KOPT-K1 (cell line): ENCODE measurements around the gene ASCC3.
"Not testable (repeated sequence)": the region's sequence is repeated elsewhere in the genome, so short reads cannot be mapped to it uniquely, and the experiment has no call there.

ENCODE experiments used
- H3K27ac ChIP-seq: fragments of 200-600 bp; sonication (generic); 2 replicates; pipeline ENCODE4 v1.5.1; 2016; ENCODE audit warnings: antibody characterized with exemption, mild to moderate bottlenecking, low read depth, low read length; ENCODE audit not compliant: poor library complexity, severe bottlenecking
- H3K36me3 ChIP-seq: fragments of 200-600 bp; sonication (generic); 2 replicates; pipeline ENCODE4 v1.5.1; 2017; ENCODE audit warnings: antibody characterized with exemption, mild to moderate bottlenecking, low read length, moderate library complexity; ENCODE audit not compliant: insufficient read depth
- H3K9me3 ChIP-seq: fragments of 200-600 bp; sonication (generic); 2 replicates; pipeline ENCODE4 v1.5.1; 2017; ENCODE audit warnings: antibody characterized with exemption, low read length, mild to moderate bottlenecking; ENCODE audit not compliant: insufficient read depth, poor library complexity, severe bottlenecking

Gene ASCC3

GRCh38 chr6:100740439-100740838, 140.7 kb downstream of the ASCC3 start:
- H3K27ac ChIP-seq = no peak overlapping the region
- H3K9me3 ChIP-seq = peaks cover 58% of the 10 kb centered on the region
- peaks cover 22% of the 10 kb centered on the region for H3K36me3 ChIP-seq

GRCh38 chr6:100737720-100738119, 143.4 kb downstream of the ASCC3 start:
- H3K27ac ChIP-seq = not testable (repeated sequence)
- Histone ChIP-seq H3K36me3 (peaks cover 15% of the 10 kb centered on the region), H3K9me3 (peaks cover 49% of the 10 kb centered on the region)

- Histone ChIP-seq H3K9me3 (no peaks in the 10 kb centered on the region), H3K27ac (no peak overlapping the region), H3K36me3 (no peaks in the 10 kb centered on the region)
Measured at GRCh38 chr6:100731411-100731810, 149.7 kb downstream of the ASCC3 start.

GRCh38 chr6:100730001-100730980, 150.8 kb downstream of the ASCC3 start:
- H3K27ac ChIP-seq = no peak overlapping the region
- no peaks in the 10 kb centered on the region for H3K36me3 ChIP-seq
- no peaks in the 10 kb centered on the region for H3K9me3 ChIP-seq

GRCh38 chr6:100726666-100727065, 154.5 kb downstream of the ASCC3 start:
- Histone ChIP-seq H3K9me3 (peaks cover 7% of the 10 kb centered on the region), H3K36me3 (peaks cover 12% of the 10 kb centered on the region; the same call in 1 of the 2 replicates), H3K27ac (no peak overlapping the region)

- H3K27ac ChIP-seq = no peak overlapping the region
Measured at GRCh38 chr6:100724696-100725095, 156.4 kb downstream of the ASCC3 start.

GRCh38 chr6:100724222-100724621, 156.9 kb downstream of the ASCC3 start:
- H3K36me3 ChIP-seq = peaks cover 13% of the 10 kb centered on the region; the same call in 1 of the 2 replicates
- H3K9me3 ChIP-seq = peaks cover 7% of the 10 kb centered on the region
- no peak overlapping the region for H3K27ac ChIP-seq

More at GRCh38 chr6:100724696-100725095, 156.4 kb downstream of the ASCC3 start:
- peaks cover 7% of the 10 kb centered on the region for H3K9me3 ChIP-seq
- H3K36me3 ChIP-seq = peaks cover 13% of the 10 kb centered on the region; the same call in 1 of the 2 replicates

GRCh38 chr6:100721256-100721655, 159.9 kb downstream of the ASCC3 start:
- peaks cover 17% of the 10 kb centered on the region; the same call in 1 of the 2 replicates for H3K36me3 ChIP-seq
- H3K9me3 ChIP-seq = peaks cover 7% of the 10 kb centered on the region
- no peak overlapping the region for H3K27ac ChIP-seq

- peak overlapping the region; percentile 19 for H3K27ac ChIP-seq
- peaks cover 17% of the 10 kb centered on the region; the same call in 1 of the 2 replicates for H3K36me3 ChIP-seq
- peaks cover 7% of the 10 kb centered on the region for H3K9me3 ChIP-seq
Measured at GRCh38 chr6:100719883-100720682, 161.0 kb downstream of the ASCC3 start.

GRCh38 chr6:100712997-100713396, 168.1 kb downstream of the ASCC3 start:
- Histone ChIP-seq H3K36me3 (peaks cover 50% of the 10 kb centered on the region), H3K9me3 (no peaks in the 10 kb centered on the region), H3K27ac (no peak overlapping the region)

GRCh38 chr6:100706491-100706890, 174.6 kb downstream of the ASCC3 start:
- peaks cover 28% of the 10 kb centered on the region for H3K36me3 ChIP-seq
- peaks cover 11% of the 10 kb centered on the region for H3K9me3 ChIP-seq
- H3K27ac ChIP-seq = no peak overlapping the region

GRCh38 chr6:100704961-100705360, 176.2 kb downstream of the ASCC3 start:
- peaks cover 40% of the 10 kb centered on the region for H3K36me3 ChIP-seq
- H3K9me3 ChIP-seq = peaks cover 24% of the 10 kb centered on the region
- no peak overlapping the region for H3K27ac ChIP-seq

GRCh38 chr6:100701728-100702127, 179.4 kb downstream of the ASCC3 start:
- Histone ChIP-seq H3K36me3 (peaks cover 37% of the 10 kb centered on the region), H3K27ac (no peak overlapping the region), H3K9me3 (peaks cover 35% of the 10 kb centered on the region)

- Histone ChIP-seq H3K9me3 (peaks cover 35% of the 10 kb centered on the region), H3K27ac (no peak overlapping the region), H3K36me3 (peaks cover 33% of the 10 kb centered on the region)
Measured at GRCh38 chr6:100700009-100700408, 181.1 kb downstream of the ASCC3 start.

- peaks cover 16% of the 10 kb centered on the region for H3K9me3 ChIP-seq
- H3K36me3 ChIP-seq = peaks cover 13% of the 10 kb centered on the region
- H3K27ac ChIP-seq = no peak overlapping the region
Measured at GRCh38 chr6:100695445-100695844, 185.7 kb downstream of the ASCC3 start.
